HG03520 (cell line): ENCODE results near the gene GRIK2.
"Not testable (repeated sequence)": the region's sequence is repeated elsewhere in the genome, so short reads cannot be mapped to it uniquely, and the experiment has no call there.

ENCODE experiments used
- ATAC-seq: cut with Tn5 transposase; IDR thresholded peaks from one replicate; pipeline ENCODE4 v1.9.1; 2021; ENCODE audit warnings: mild to moderate bottlenecking, moderate library complexity; ENCODE audit not compliant: unreplicated experiment

The GRIK2 gene

GRCh38 chr6:101956961-101957360 is 563.5 kb downstream of the GRIK2 start:
- no peak for ATAC-seq

GRCh38 chr6:101961357-101961756 is 567.8 kb downstream of the GRIK2 start:
- no peak for ATAC-seq

- no peak for ATAC-seq
These were observed 587.4 kb downstream of the GRIK2 start for GRCh38 chr6:101980924-101981323.

- ATAC-seq = no peak
These were observed 593.0 kb downstream of the GRIK2 start for GRCh38 chr6:101986476-101986875.

GRCh38 chr6:101992286-101992685 is 598.8 kb downstream of the GRIK2 start:
- ATAC-seq = no peak

- no peak for ATAC-seq
These were observed 601.0 kb downstream of the GRIK2 start for GRCh38 chr6:101994521-101994920.

- no peak for ATAC-seq
These were observed 621.9 kb downstream of the GRIK2 start for GRCh38 chr6:102015431-102015830.

- ATAC-seq = no peak
These were observed 628.8 kb downstream of the GRIK2 start for GRCh38 chr6:102022281-102022680.

- ATAC-seq = no peak
These were observed 629.3 kb downstream of the GRIK2 start for GRCh38 chr6:102022803-102023202.

GRCh38 chr6:102023977-102024657 is 630.6 kb downstream of the GRIK2 start:
- ATAC-seq = no peak

- no peak for ATAC-seq
These were observed 633.1 kb downstream of the GRIK2 start for GRCh38 chr6:102026649-102027048.

- no peak for ATAC-seq
These were observed 634.7 kb downstream of the GRIK2 start for GRCh38 chr6:102028176-102028575.

- no peak for ATAC-seq
These were observed 645.5 kb downstream of the GRIK2 start for GRCh38 chr6:102038964-102039363.

- no peak for ATAC-seq
These were observed 645.9 kb downstream of the GRIK2 start for GRCh38 chr6:102039441-102039840.

- no peak for ATAC-seq
These were observed 657.5 kb downstream of the GRIK2 start for GRCh38 chr6:102051001-102051400.

- no peak for ATAC-seq
These were observed 658.2 kb downstream of the GRIK2 start for GRCh38 chr6:102051720-102052119.

- ATAC-seq = no peak
These were observed 670.6 kb downstream of the GRIK2 start for GRCh38 chr6:102064142-102064541.

- no peak for ATAC-seq
These were observed 672.8 kb downstream of the GRIK2 start for GRCh38 chr6:102066301-102066700.

- ATAC-seq = no peak
These were observed 674.9 kb downstream of the GRIK2 start for GRCh38 chr6:102068349-102068929.

GRCh38 chr6:102075539-102075938 is 682.0 kb downstream of the GRIK2 start:
- ATAC-seq = no peak

- no peak for ATAC-seq
These were observed 691.7 kb downstream of the GRIK2 start for GRCh38 chr6:102085257-102085656.

- ATAC-seq = not testable (repeated sequence)
These were observed 694.7 kb downstream of the GRIK2 start for GRCh38 chr6:102088160-102088559.

GRCh38 chr6:102114402-102114801 is 720.9 kb downstream of the GRIK2 start:
- ATAC-seq = no peak
